DLD1 (cell line): ENCODE results near the gene STAMBPL1.
"Not testable (repeated sequence)": the region's sequence is repeated elsewhere in the genome, so short reads cannot be mapped to it uniquely, and the experiment has no call there.

Experiments used
- in situ Hi-C: cut with HindIII; loops from 2 replicates; pipeline ENCODE4 v1.10.0; 2017; ENCODE audit warnings: low sequenced_read_pairs

STAMBPL1 gene

GRCh38 chr10:88916231-88916630 lies 36.2 kb downstream of the STAMBPL1 start:
- in situ Hi-C loops = no loop called here

- in situ Hi-C loops = no loop called here
Measured at GRCh38 chr10:88916986-88917385, 36.9 kb downstream of the STAMBPL1 start.

- in situ Hi-C loops = no loop called here
Measured at GRCh38 chr10:88918191-88918905, 38.3 kb downstream of the STAMBPL1 start.

GRCh38 chr10:88919041-88919440 lies 39.0 kb downstream of the STAMBPL1 start:
- in situ Hi-C loops = no loop called here

GRCh38 chr10:88920198-88920597 lies 40.2 kb downstream of the STAMBPL1 start:
- in situ Hi-C loops = no loop called here

- in situ Hi-C loops = no loop called here
Measured at GRCh38 chr10:88920986-88921593, 41.0 kb downstream of the STAMBPL1 start.

GRCh38 chr10:88922041-88922440 lies 42.0 kb downstream of the STAMBPL1 start:
- in situ Hi-C loops = no loop called here

- in situ Hi-C loops = no loop called here
Measured at GRCh38 chr10:88923520-88923919, 43.5 kb downstream of the STAMBPL1 start.

- in situ Hi-C loops = no loop called here
Measured at GRCh38 chr10:88926566-88927415, 46.7 kb downstream of the STAMBPL1 start.

- in situ Hi-C loops = no loop called here
Measured at GRCh38 chr10:88927416-88927690, 47.3 kb downstream of the STAMBPL1 start.

- in situ Hi-C loops = no loop called here
Measured at GRCh38 chr10:88928254-88928653, 48.2 kb downstream of the STAMBPL1 start.

- in situ Hi-C loops = no loop called here
Measured at GRCh38 chr10:88931548-88931947, 51.5 kb downstream of the STAMBPL1 start.

- in situ Hi-C loops = not testable (repeated sequence)
Measured at GRCh38 chr10:88932029-88932428, 52.0 kb downstream of the STAMBPL1 start.

GRCh38 chr10:88932539-88933256 lies 52.7 kb downstream of the STAMBPL1 start:
- in situ Hi-C loops = no loop called here

GRCh38 chr10:88933564-88933963 lies 53.5 kb downstream of the STAMBPL1 start:
- in situ Hi-C loops = no loop called here

GRCh38 chr10:88934900-88935672 lies 55.0 kb downstream of the STAMBPL1 start:
- in situ Hi-C loops = no loop called here

GRCh38 chr10:88936656-88937055 lies 56.6 kb downstream of the STAMBPL1 start:
- in situ Hi-C loops = no loop called here

- in situ Hi-C loops = no loop called here
Measured at GRCh38 chr10:88938039-88938438, 58.0 kb downstream of the STAMBPL1 start.

GRCh38 chr10:88938938-88939337 lies 58.9 kb downstream of the STAMBPL1 start:
- in situ Hi-C loops = no loop called here

- in situ Hi-C loops = no loop called here
Measured at GRCh38 chr10:88941026-88941425, 61.0 kb downstream of the STAMBPL1 start.

GRCh38 chr10:88943778-88944177 lies 63.7 kb downstream of the STAMBPL1 start:
- in situ Hi-C loops = no loop called here
